Limb (tissue), 2 donors: Measurements from ENCODE around the gene QRICH1.

Experiments used
- DNase-seq, 2 donors: peaks; one replicate each; pipeline ENCODE4 v3.0.0-alpha.2; 2016; ENCODE audit errors: extremely low spot score in 2 of 2

The QRICH1 gene

GRCh38 chr3:49120096-49120437, 26.2 kb upstream of the QRICH1 start:
- no peak for DNase-seq

- no peak for DNase-seq
These were observed 25.6 kb upstream of the QRICH1 start for GRCh38 chr3:49119439-49119838.

GRCh38 chr3:49119036-49119435, 25.2 kb upstream of the QRICH1 start:
- no peak for DNase-seq

- no peak for DNase-seq
These were observed 18.4 kb upstream of the QRICH1 start for GRCh38 chr3:49112262-49112661.

- DNase-seq: no peak
These were observed 17.5 kb upstream of the QRICH1 start for GRCh38 chr3:49111347-49111746.

- DNase-seq: no peak
These were observed 16.9 kb upstream of the QRICH1 start for GRCh38 chr3:49110780-49111179.

- no peak for DNase-seq
These were observed 14.5 kb upstream of the QRICH1 start for GRCh38 chr3:49108346-49108745.

GRCh38 chr3:49104427-49105291, 10.8 kb upstream of the QRICH1 start, which contains the start of gene QARS1:
Gene QARS1 (minus strand): TSS chr3:49104757. CDS start chr3:49104733, 24 bp downstream.
- peak; percentile 95 for DNase-seq

GRCh38 chr3:49104052-49104426, 10.2 kb upstream of the QRICH1 start:
- no peak for DNase-seq

GRCh38 chr3:49100046-49100615, 6.3 kb upstream of the QRICH1 start:
- no peak for DNase-seq

- no peak for DNase-seq
These were observed 5.2 kb upstream of the QRICH1 start for GRCh38 chr3:49098910-49099630.

- DNase-seq: no peak
These were observed 4.6 kb upstream of the QRICH1 start for GRCh38 chr3:49098429-49098828.

GRCh38 chr3:49092938-49093852, 676 bp downstream of the QRICH1 start:
- peak; percentile 77 to 92 for DNase-seq

- no peak for DNase-seq
These were observed 12.4 kb downstream of the QRICH1 start for GRCh38 chr3:49081429-49081828.

- no peak for DNase-seq
These were observed 14.6 kb downstream of the QRICH1 start for GRCh38 chr3:49079270-49079669.

- DNase-seq: no peak
These were observed 17.2 kb downstream of the QRICH1 start for GRCh38 chr3:49076646-49077045.

- no peak for DNase-seq
These were observed 17.8 kb downstream of the QRICH1 start for GRCh38 chr3:49076116-49076515.

- DNase-seq: no peak
These were observed 35.9 kb downstream of the QRICH1 start for GRCh38 chr3:49058011-49058410.

GRCh38 chr3:49057268-49057667, 36.6 kb downstream of the QRICH1 start:
- no peak for DNase-seq

GRCh38 chr3:49054344-49054862, 39.5 kb downstream of the QRICH1 start:
- DNase-seq: no peak

GRCh38 chr3:49053543-49053942, 40.3 kb downstream of the QRICH1 start:
- no peak for DNase-seq
